ENCODE data around the gene USP8.
"Not testable (repeated sequence)": the region's sequence is repeated elsewhere in the genome, so short reads cannot be mapped to it uniquely, and the experiment has no call there.

USP8 gene

DNA sequence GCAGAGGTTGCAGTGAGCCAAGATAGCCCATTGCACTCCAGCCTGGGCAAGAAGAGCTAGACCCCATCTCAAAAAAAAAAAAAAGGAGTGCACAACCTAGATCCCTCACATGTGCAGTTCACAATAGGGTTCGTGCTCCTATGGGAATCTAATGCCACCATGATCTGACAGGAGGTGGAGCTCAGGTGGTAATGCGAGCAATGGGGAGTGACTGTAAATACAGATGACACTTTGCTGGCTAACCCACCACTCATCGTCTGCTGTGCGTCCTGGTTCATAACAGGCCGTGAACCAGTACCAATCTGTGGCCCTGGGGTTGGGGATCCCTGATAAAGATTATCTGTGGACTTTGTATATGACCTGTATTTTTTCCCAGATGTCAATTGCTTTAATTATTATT is 16.7 kb downstream of the USP8 start:
- DNase-seq (ENCODE audit: low read depth, low spot score): no peak

DNA sequence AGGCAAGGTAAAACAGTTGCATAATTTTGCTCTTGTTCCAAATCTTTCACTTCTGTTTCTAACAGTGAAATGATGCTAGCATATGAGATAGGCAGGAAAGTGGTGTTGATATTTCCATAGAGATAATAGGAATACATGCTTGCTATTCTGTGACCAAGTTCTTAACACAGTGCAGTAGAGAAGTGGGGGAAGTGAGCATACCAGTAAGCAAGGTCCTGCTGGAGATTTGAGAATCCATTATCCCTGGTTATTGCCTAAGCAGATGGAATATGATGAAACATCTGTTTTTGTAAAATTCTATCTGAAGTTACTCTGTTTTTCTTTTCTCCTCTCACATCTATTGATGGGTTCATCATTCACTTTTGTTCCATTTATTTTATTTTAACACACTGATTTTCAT is 28.7 kb downstream of the USP8 start:
- no peak for DNase-seq (ENCODE audit: low read depth, low spot score)

DNA sequence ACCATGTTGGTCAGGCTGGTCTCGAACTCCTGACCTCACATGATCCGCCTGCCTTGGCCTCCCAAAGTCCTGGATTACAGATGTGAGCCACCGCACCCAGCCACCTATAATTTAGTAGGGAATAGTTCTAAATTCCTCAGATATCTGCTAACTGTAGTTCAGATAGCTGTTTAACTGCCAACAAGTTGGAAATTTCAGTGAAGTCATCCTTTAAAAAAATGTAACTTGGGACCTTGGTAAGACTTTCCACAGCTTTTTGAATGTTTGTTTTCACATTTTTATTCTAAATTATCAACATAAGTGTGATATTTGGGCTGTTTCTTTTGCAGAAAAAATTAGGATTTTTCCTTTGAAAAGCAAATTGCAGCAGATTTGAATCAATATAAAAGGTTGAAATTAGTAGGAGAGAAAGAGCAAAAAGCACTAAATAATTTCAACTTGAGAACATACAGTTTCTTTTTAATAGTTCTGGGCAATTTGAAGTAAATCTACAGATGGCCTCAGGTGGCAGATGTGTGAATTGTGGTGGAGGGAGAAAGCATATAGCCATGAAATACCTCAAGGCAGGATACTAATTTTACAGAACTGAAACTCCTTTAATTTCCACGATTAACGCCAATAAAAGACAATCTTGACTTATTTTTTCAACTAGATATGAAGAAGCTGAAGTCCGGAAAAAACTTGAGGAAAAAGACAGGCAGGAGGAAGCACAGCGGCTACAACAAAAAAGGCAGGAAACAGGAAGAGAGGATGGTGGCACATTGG is 34.3 kb downstream of the USP8 start:
- no peak for DNase-seq (ENCODE audit: low read depth, low spot score)

DNA sequence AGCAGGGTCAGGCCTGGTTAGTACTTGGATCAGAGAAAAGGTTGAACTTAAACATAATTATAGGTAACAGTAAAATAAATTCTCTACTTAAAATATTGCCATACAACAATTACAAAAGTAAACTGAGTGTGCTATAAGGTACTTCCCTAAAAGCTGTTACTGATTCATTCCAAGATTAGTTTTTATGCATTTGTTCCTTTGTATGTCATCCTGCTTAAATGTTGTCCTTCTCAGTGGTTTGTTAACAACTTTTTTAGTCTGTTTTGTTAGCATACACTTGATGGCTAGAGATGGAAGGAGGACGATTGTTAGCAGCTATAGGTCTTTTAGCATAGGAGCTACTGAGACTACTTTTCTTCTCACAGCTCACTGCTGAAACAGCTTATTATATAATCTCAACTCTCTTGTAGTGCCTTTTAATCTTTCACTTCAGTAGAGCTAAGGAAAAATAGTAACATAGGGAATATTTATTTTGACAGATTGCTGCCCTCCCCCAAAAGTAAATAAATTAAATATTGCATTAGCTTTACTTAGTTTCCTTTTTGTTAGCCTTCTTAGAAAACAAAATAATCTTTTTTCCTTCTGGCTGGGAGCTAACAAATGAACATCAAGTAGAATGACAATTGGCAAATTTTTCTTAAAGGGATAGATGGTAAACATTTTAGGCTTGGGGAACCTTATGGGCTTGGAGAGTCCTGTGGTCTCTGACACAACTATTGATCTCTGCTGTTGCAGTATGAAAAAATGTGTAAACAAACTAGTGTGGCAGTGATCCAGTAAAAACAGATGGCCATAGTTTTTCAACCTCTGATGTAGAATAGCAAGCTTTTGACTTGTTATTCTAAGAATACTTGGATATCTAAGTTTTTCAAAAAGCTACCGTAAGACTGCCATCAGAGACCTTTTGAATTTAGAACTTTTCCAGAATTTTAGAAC is 39.5 kb downstream of the USP8 start:
- DNase-seq (ENCODE audit: low read depth, low spot score): peak; percentile 26

DNA sequence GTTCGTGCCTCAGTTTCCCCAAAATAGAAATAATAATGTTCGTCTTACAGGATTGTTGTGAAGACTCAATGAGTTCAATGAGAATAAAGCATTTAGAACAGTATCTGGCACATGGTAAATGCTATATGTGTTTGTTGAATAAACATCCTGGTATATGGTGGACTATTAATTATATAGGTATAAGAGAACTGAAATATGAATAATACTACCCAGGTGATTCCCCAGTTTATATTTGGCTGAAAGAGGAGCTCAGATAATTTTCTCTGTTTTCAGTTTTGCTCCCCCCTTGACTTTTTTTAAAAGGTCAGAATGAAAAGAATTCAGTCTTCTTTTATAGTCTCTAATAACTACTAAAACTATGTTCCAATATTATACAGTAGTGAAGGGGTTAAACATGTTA is 46.9 kb downstream of the USP8 start:
- DNase-seq (ENCODE audit: low read depth, low spot score): no peak

DNA sequence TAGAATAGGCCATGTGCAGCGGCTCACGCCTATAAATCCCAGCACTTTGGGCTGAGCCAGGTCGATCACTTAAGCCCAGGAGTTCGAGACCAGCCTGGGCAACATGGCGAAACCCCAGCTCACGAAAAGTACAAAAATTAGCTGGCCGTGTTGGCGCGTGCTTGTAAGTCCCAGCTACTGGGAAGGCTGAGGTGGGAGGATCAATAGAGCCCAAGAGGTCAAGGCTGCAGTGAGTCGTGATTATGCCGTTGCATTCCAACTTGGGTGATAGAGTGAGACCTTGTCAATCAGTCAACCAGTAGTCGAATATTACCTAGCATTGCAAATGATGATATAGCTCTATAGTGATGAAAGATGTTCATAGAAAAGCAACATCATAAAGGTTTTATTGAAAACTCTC is 51.9 kb downstream of the USP8 start:
- DNase-seq (ENCODE audit: low read depth, low spot score): no peak

DNA sequence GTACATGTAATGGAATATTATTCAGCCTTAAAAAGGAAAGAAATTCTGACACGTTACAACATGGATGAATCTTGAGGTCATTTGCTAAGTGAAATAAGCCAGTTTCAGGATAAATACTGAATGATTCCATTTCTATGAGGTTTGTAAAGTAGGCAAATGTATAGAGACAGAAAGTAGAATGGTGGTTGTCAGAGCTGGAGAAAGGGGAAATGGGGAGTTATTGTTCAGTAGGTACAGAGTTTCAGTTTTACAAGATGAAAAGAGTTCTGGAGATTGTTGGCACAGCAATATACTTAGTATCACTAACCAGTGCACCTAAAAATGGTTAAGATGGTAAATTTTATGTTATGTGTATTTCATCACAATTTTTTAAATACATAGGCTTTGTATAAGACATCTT is 60.6 kb downstream of the USP8 start:
- no peak for DNase-seq (ENCODE audit: low read depth, low spot score)

DNA sequence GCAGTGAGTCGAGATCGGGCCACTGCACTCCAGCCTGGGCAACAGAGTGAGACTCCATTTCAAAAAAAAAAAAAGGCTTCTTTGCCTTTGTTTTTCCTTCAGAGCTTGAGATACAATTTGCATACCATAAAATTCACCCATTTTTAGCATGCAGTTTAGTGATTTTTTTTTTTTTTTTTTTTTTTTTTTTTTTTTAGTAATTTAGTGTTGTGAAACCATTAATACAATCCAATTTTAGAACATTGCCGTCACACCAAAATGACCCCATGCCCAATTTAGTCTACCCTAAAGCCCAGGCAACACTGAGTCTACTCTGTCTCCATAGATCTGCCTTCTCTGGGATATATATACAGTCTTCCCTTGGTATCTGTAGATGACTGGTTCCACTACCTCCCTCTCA is 61.2 kb downstream of the USP8 start:
- no peak for DNase-seq (ENCODE audit: low read depth, low spot score)

DNA sequence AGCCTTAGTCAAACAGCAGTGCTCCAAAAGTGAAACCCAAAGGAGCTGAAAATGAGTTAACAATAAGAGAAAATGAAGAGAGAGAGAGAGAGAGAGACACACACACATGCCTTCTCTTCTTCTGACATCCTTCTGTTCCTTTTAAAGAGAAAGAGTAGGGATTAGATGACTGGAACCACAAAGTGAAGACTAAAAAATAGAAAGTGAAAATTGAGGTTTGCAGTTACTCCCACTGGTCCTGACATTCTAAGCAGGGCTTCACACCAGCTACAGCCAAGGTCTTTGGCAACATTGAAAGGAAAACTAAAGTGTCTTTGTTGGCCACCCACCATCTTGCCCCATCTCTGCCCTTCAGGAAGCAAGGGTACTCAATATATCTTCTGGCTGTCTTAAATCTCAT is 63.1 kb downstream of the USP8 start:
- no peak for DNase-seq (ENCODE audit: low read depth, low spot score)

DNA sequence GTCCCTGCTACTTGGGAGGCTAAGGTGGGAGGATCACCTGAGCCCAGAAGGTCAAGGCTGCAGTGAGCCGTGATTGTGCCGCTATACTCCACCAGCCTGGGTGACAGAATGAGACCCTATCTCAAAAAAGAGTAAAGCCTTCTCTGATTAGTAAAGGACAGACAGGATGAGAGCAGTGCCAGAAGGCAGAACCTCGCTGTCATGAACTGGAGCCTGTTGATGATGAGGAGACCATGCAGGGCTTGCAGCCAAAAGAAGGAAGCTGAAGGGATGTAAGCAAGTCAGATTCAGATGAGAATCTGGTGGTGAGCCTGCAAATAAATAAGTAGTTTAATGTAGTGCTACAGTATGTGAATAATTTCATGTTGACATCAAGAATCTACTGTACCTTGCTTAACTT is 69.4 kb downstream of the USP8 start:
- no peak for DNase-seq (ENCODE audit: low read depth, low spot score)

DNA sequence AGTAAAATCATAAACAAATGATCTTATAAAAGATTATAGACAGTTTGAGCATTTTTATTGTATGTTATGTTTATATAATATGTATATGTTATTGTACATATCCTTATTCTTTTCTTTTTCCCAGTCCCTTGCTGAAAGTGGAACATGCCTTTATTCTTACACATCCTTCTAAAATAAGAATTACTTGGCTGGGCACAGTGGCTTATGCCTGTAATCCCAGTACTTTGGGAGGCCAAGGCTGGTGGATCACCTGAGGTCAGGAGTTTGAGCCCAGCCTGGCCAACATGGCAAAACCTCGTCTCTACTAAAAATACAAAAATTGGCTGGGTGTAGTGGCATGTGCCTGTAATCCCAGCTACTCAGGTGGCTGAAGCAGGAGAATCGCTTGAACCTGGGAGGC is 70.3 kb downstream of the USP8 start:
- not testable (repeated sequence) for DNase-seq (ENCODE audit: low read depth, low spot score)

DNA sequence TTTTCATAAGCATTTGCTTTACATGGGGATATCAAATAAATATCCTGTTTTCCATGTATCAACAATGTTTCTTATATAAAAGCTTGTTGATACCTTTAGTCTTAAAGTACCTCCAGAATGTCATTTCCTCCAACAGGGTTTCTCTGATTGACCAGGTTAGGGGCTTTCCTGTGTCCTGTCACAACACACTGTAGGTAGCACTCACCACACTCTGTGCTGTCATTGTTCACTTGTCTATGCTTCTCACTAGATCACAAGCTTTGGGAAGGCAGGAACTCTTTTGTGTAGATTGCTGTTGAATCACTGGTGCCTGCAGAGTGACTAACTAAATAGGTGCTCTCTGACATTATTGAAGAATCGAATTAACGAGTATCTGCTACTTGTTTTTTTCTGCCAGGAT is 72.5 kb downstream of the USP8 start:
- DNase-seq (ENCODE audit: low read depth, low spot score): no peak

DNA sequence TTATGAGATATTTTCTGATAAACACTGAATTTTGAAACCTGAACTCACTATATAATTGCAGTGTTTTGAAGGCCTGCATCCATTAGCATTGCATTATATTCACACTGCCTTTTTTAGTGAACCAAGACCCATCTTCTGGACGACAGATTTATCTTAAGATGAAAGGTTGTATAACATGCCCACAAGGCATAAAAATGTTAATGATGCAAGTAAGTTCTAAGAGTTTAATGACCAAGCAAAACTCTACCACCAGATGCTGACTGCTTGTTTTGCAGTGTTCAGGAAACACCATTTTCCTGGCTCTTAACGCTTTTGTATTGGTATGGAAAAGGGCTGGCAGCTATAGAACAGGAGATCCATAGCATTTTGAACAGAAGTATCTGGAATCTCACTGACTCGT is 76.1 kb downstream of the USP8 start:
- no peak for DNase-seq (ENCODE audit: low read depth, low spot score)

DNA sequence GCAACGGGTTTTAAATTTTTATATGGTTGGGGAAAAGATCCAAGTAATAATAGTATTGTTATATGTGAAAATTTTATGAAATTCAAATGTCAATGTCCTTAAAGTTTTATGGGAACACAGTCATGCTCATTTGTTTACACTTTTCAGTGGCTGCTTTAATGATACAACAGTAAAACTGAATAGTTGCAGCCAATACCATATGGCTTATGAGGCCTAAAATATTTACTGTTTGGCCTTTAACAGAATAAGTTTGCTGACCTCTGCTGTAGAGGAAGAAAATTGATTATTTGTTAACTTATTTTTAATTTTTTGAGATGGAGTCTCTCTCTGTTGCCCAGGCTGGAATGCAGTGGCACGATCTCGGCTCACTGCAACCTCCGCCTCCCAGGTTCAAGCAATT is 77.6 kb downstream of the USP8 start:
- no peak for DNase-seq (ENCODE audit: low read depth, low spot score)

DNA sequence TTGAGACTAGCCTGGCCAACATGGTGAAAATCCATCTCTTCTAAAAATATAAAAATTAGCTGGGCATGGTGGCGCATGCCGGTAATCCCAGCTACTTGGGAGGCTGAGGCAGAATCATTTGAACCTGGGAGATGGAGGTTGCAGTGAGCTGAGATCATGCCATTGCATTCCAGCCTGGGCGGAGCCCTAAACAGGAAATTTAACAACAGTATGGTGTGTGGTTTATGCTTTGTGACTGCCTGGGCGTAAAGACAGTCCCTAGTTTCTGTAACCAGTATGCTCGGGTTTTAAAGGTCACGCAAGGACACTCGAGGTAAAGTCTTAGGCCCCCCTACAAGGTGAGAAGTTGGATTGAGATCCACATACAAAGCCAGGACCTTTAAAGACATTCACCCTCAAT is 78.9 kb downstream of the USP8 start:
- DNase-seq (ENCODE audit: low read depth, low spot score): no peak

DNA sequence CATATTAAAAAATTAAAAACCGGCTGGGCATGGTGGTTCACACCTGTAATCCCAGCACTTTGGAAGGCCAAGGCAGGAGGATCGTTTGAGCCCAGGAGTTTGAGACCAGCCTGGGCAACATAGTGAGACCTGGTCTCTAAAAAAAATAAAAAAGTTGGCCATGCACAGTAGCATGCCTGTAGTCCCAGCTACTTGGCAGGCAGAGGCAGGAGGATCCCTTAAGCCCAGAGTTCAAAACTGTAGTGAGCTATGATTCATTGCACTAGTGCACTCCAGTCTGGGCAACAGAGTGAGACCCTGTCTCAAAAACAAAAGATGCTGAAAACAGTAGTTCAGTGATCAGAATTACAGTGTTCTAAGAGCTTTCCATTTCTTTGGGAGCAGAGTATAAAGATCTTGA is 81.5 kb downstream of the USP8 start:
- DNase-seq (ENCODE audit: low read depth, low spot score): not testable (repeated sequence)

DNA sequence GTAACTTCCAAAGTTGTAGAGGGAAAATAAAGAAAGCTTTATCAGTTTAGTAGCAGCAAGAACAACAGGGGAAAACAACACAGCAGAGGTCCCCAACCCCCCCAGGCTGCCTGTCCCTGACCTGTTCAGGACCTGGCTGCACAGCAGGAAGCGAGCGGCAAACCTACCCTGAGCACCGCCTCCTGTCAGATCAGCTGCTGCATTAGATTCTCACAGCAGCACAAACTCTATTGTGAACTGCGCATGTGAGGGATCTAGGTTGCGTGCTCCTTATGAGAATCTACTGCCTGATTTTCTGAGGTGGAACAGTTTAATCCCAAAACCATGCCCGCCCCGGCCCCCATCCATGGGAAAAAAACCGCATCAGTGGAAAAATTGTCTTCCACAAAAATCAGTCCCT is 81.9 kb downstream of the USP8 start:
- DNase-seq (ENCODE audit: low read depth, low spot score): no peak

DNA sequence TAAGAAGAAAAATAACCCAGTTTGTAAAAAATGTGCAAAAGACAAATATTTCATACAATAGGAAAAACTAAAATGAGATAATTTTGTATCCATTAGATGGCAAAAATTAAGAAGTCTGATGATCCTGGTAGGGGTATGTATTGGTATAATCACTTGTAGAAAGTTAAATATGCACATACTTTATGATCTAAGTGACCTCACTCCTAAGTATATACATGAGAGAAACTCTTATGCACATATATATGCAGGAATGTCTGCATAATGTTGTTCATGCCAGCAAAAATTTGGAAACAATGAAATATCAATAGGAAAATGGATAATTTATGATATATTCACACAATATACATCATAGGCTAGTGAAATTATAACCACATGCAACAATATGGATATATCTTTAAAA is 88.8 kb downstream of the USP8 start:
- no peak for DNase-seq (ENCODE audit: low read depth, low spot score)

DNA sequence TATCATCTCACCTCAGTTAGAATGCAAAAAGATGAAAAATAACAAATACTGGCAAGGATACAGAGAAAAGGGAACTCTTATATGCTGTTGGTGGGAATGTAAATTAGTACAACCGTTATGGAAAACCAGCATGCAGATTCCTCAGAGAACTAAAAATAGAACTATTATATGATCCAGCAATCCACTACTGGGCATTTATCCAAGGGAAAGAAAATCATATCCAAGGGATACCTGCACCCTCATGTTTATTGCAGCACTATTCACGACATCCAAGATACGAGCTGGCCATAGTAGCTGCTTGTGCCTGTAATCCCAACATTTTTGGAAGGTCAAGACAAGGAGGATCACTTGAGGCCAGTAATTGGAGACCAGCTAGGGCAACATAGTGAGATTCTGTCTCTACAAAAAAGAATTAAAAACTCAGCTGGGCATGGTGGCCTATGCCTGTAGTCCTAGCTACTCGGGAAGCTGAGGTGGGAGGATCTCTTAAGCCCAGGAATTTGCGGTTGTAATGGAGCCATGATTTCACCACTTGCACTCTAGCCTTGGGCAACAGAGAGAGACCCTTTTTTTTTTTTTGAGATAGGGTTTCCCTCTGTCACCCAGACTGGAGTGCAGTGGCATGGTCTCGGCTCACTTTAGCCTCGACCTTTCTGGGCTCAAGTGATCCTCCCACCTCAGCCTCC is 95.7 kb downstream of the USP8 start:
- no peak for DNase-seq (ENCODE audit: low read depth, low spot score)

DNA sequence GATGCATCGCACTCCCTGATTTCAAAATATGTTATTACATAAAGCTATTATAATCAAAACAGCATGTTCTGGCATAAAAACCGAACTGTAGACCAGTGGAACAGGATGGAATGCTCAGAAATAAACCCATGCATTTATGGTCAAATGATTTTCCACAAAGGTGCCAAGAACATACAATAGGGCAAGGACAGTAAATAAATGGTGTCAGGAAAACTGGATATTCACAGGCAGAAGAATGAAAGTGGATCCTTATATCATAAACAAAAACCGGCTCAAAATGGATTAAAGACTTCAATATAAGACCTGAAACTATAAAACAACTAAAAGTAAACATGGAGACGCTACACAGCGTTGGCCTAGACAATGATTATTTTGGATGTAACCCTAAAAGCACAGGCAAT is 99.6 kb downstream of the USP8 start:
- DNase-seq (ENCODE audit: low read depth, low spot score): no peak

DNA sequence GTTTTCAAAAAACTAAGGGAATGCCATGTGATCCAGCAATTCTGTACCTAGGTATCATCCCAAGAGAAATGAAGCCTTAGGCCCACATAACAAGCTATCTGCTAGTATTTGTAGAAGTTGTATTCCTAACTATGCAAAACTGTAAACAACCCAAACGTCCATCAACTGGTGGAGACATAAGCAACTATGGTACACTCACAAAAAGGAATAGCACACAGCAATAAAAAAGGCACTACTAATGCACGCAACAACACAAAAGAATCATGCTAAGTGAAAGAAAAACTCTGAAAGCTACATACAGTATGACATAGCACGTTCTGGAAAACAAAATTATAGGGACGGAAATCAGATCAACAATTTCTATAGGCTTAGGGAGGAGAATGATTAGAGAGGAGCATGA is 107.0 kb downstream of the USP8 start:
- no peak for DNase-seq (ENCODE audit: low read depth, low spot score)

DNA sequence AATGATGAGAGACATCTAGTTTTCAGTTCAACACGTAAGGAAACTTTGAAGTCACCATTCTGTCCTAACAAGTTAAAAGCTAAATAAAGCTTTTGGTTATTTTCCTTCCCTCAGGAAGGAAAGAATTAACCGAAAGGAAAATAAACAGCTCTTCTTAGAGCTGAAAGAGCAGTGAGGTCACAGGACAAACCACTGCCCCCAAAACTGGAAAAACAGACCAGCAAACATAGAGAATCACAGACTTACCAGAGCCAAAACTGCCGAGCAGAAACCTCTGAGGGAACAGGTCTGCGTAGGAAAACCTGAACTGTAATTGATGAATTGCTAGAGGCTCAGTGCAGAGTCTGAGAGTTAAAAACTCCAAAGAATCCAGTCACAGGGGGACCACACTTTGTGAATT is 107.6 kb downstream of the USP8 start:
- DNase-seq (ENCODE audit: low read depth, low spot score): no peak

DNA sequence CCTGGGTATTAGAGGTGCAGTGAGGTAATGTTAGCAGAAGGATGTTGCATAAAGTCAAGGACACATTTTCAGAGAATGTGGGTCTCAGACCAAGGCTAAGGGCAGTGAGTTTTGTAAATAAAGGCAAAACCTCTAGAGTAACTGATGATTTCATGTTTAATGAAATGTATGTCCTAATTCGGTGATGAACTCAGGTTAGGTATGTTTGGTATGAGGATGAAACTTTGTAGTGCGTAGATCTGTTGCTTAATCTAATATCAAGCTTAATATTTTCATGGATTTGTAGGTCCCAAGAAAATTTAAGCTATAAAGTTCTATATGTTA is 118.6 kb downstream of the USP8 start:
- DNase-seq (ENCODE audit: low read depth, low spot score): no peak

Measured in smooth muscle cell of the brain vasculature (primary cell).